ENCODE data around the gene ZSCAN20. TPM values are rescaled to one million over a fixed set of nuclear protein-coding genes. Genes with fewer than 3 reads are reported as not detected.

The ZSCAN20 gene
- total RNA-seq, 4 donors from 2014 or later, result 2.7 to 7.0 (median 4.2) TPM

- no peak for ATAC-seq
- Histone ChIP-seq H3K9me3 (no peaks in the 10 kb centered on the region), H3K36me3 (no peaks in the 10 kb centered on the region), H3K4me1 (peaks cover 18 to 40% of the 10 kb centered on the region in 2 donors), H3K27me3 (no peaks in the 10 kb centered on the region), H3K4me3 (no peak overlapping the region), H3K27ac (peak overlapping the region; percentile 80 to 88 (median 85))
- intact Hi-C loops (cut with DNase I; ENCODE audit: low total_unique reads), result loop anchor here (2.0 to 5.0 kb wide), 4 partner anchors 15 to 654 kb away; partner anchors contain the start of genes S100PBP and YARS1
- TF ChIP-seq POLR2A (IDR thresholded peaks at IDR 0.05) (no peak), CTCF (IDR thresholded peaks at IDR 0.05 in 4 of 5, conservative IDR thresholded peaks at IDR 0.05 in 1 of 5) (no peak)
- DNase-seq, result no peak
- in situ Hi-C loops (cut with MboI; ENCODE audit: low sequenced_read_pairs in 4 of 4), result loop anchor here in 3 of 4 donors (10.0 to 25.0 kb wide), 2 partner anchors 97 to 109 kb away; no protein-coding TSS in a partner anchor
Observed at GRCh38 chr1:33471416-33471815, 1.0 kb upstream of the ZSCAN20 start.

GRCh38 chr1:33473900-33474299 is 1.5 kb downstream of the ZSCAN20 start:
- Histone ChIP-seq H3K4me1 (peaks cover 16 to 35% of the 10 kb centered on the region in 2 donors), H3K36me3 (peaks cover 0 to under 1% of the 10 kb centered on the region in 2 donors), H3K27me3 (no peaks in the 10 kb centered on the region), H3K4me3 (no peak overlapping the region), H3K27ac (peak overlapping the region; percentile 8 to 88 (median 85)), H3K9me3 (no peaks in the 10 kb centered on the region)
- intact Hi-C loops (cut with DNase I; ENCODE audit: low total_unique reads) (loop anchor here (2.0 to 5.0 kb wide), 4 partner anchors 43 to 657 kb away; partner anchors contain the start of genes PHC2, S100PBP and YARS1), in situ Hi-C loops (cut with MboI; ENCODE audit: low sequenced_read_pairs in 4 of 4) (loop anchor here in 3 of 4 donors (10.0 to 25.0 kb wide), 2 partner anchors 99 to 112 kb away; no protein-coding TSS in a partner anchor)
- TF ChIP-seq CTCF (IDR thresholded peaks at IDR 0.05 in 4 of 5, conservative IDR thresholded peaks at IDR 0.05 in 1 of 5), result no peak
- TF ChIP-seq POLR2A (IDR thresholded peaks at IDR 0.05), result no peak
- DNase-seq (no peak), ATAC-seq (no peak)

- H3K9me3 ChIP-seq, result no peaks in the 10 kb centered on the region
- ATAC-seq (no peak), DNase-seq (no peak)
- H3K4me3 ChIP-seq, result no peak overlapping the region
- peaks cover 16 to 22% of the 10 kb centered on the region in 2 donors for H3K4me1 ChIP-seq
- H3K36me3 ChIP-seq, result peaks cover 0 to 29% of the 10 kb centered on the region in 2 donors
- TF ChIP-seq POLR2A (IDR thresholded peaks at IDR 0.05) (no peak), CTCF (IDR thresholded peaks at IDR 0.05 in 4 of 5, conservative IDR thresholded peaks at IDR 0.05 in 1 of 5) (no peak)
- H3K27me3 ChIP-seq, result no peaks in the 10 kb centered on the region
- intact Hi-C loops (cut with DNase I; ENCODE audit: low total_unique reads) (no loop called here), in situ Hi-C loops (cut with MboI; ENCODE audit: low sequenced_read_pairs in 4 of 4) (loop anchor here in 1 of 4 donors (10.0 kb wide), 1 partner anchor 103 kb away; no protein-coding TSS in a partner anchor)
- no peak overlapping the region for H3K27ac ChIP-seq
Observed at GRCh38 chr1:33477451-33477850, 5.0 kb downstream of the ZSCAN20 start.

- H3K4me1 ChIP-seq, result no peaks in the 10 kb centered on the region
- H3K27me3 ChIP-seq, result no peaks in the 10 kb centered on the region
- no peaks in the 10 kb centered on the region for H3K9me3 ChIP-seq
- in situ Hi-C loops (cut with MboI; ENCODE audit: low sequenced_read_pairs in 4 of 4) (no loop called here), intact Hi-C loops (cut with DNase I; ENCODE audit: low total_unique reads) (no loop called here)
- DNase-seq (no peak), ATAC-seq (no peak)
- TF ChIP-seq CTCF (IDR thresholded peaks at IDR 0.05 in 4 of 5, conservative IDR thresholded peaks at IDR 0.05 in 1 of 5) (no peak), POLR2A (IDR thresholded peaks at IDR 0.05) (no peak)
- peaks cover 0 to 46% of the 10 kb centered on the region in 2 donors for H3K36me3 ChIP-seq
- H3K4me3 ChIP-seq, result no peak overlapping the region
- no peak overlapping the region for H3K27ac ChIP-seq
Observed at GRCh38 chr1:33482412-33482811, 10.0 kb downstream of the ZSCAN20 start.

All from gastrocnemius medialis (tissue), 4 donors.